HG02610 (cell line): ENCODE measurements around the gene AZIN2.
A peak's percentile ranks its signal among the peaks of the same experiment; 100 is the strongest.
"Not testable (repeated sequence)": the region's sequence is repeated elsewhere in the genome, so short reads cannot be mapped to it uniquely, and the experiment has no call there.

Experiments used
- ATAC-seq: cut with Tn5 transposase; IDR thresholded peaks from one replicate; pipeline ENCODE4 v1.9.1; 2021; ENCODE audit warnings: mild to moderate bottlenecking, moderate library complexity; ENCODE audit not compliant: unreplicated experiment

The AZIN2 gene

GRCh38 chr1:33080885-33081553 is at the start of gene AZIN2:
AZIN2 (plus strand) TSS chr1:33081153; CDS start chr1:33082250, 1,097 bp downstream.
- peak; percentile 97 for ATAC-seq

DNA sequence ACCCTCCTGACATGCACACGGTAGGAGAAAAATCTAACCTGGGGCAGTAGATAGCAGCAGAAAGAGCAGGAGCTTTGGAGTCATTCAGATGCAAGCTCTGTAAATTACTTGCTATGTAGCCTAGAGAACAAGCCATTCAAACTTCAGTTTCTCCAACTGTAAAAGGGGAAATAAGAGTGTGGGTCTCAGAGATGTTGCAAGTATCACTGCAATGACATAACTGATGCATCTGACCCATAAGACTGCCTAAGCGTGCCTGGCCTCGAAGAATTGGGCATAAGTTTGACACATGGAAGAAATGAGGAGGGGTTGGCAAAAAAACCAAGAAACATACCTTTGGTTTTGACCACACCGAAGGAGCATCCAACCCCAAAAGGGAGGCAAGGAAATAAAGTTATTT is 49.4 kb upstream of the AZIN2 start:
- no peak for ATAC-seq

DNA sequence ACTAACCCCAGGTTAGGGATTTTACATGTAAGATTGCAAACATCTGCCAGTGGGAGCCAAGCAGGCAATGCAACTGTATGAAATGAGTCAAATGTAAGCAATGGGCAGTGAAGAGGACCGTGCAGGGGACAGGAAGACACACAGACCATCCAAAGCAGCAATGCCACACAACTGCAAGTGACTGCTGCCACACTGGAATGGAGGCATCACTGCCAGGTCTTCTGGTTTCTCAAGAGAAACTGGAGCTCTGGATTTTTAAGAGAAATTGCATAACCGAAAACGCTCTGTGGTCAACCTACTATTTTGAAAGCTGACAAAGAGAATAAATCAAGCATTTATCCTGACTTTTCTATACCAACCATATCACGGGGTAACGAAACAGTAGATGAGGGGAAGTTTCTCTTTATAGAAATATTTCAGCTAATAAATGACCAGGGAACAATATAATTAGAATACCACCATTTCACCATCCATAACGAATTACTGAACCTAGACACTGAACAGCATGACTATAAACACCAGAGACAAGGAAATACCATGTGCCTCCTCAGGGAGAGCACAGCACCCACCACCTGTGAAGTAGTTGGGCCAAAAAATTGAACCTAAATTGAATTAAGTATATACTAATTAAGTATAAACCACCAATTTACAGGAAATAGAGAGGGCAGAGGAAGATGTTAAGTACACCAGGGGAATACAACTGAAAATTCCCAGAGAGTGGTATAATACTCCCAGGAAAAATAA is 48.7 kb upstream of the AZIN2 start:
- ATAC-seq = no peak

GRCh38 chr1:33036051-33036525 is 44.9 kb upstream of the AZIN2 start:
- no peak for ATAC-seq

- ATAC-seq = peak; percentile 98
These were observed 44.1 kb upstream of the AZIN2 start, which contains the start of gene AK2 for GRCh38 chr1:33036526-33037503. AK2 (minus strand) TSS chr1:33036883; CDS start chr1:33036828, 55 bp downstream.

DNA sequence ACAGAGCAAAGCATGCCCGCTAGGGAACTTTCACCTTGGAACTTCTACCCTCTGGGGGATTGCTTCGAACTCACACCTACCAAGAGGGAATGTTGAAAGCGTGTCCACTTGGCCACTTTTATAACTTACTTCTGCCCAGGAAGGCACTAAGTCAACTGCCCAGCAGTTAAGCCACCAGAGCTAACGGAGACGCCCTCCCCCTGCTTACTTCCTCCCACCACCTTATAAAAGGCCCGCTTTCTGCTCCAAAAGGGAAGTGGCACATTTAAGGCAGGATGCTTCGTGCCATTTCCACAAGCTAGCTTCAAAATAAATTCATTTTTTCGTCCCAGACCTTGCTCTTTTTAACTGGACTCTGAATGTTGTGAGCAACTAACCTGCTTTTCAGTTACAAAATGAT is 41.1 kb upstream of the AZIN2 start:
- ATAC-seq = no peak

- no peak for ATAC-seq
These were observed 39.9 kb upstream of the AZIN2 start for GRCh38 chr1:33041026-33041425.

GRCh38 chr1:33042831-33043230 is 38.1 kb upstream of the AZIN2 start:
- no peak for ATAC-seq

GRCh38 chr1:33043267-33044092 is 37.5 kb upstream of the AZIN2 start:
- ATAC-seq = no peak

DNA sequence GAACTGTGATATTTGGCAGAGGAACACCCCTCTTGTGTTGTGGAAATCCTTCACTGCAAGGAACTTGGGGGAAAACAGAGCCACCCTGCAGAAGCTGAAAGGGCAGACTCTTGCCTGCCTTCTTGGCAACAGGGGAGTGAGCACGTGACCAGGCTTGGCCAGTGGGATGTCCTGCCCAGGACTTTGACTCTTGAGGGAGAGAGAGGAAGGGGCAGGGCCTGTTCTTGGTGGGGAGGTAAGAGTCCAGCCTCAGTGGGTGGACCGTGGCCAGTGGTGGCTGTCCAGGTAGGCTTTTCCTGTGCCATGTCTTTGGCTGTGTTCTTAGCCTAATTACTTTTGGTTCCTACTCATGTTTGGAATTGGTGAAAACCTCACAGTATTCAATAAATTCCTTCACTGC is 35.7 kb upstream of the AZIN2 start:
- ATAC-seq = no peak

- ATAC-seq = no peak
These were observed 35.1 kb upstream of the AZIN2 start for GRCh38 chr1:33045814-33046213.

DNA sequence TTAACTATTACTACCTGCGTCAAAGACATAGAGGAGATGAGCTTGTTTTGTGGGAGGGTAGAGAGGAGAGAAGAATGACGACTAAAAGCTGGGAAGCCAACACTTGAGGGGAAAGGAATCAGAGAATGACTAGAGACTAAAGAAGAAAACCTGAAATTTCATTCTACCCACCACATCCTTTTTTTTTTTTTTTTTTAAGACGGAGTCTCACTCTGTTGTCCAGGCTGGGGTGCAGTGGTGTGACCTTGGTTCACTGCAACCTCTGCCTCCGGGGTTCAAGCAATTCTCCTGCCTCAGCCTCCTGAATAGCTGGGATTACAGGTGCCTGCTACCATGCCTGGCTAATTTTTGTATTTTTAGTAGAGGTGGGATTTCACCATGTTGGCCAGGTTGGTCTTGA is 34.7 kb upstream of the AZIN2 start:
- ATAC-seq = not testable (repeated sequence)

- ATAC-seq = no peak
These were observed 33.7 kb upstream of the AZIN2 start for GRCh38 chr1:33047290-33047689.

- ATAC-seq = no peak
These were observed 33.1 kb upstream of the AZIN2 start for GRCh38 chr1:33047839-33048305.

- no peak for ATAC-seq
These were observed 32.5 kb upstream of the AZIN2 start for GRCh38 chr1:33048426-33048825.

DNA sequence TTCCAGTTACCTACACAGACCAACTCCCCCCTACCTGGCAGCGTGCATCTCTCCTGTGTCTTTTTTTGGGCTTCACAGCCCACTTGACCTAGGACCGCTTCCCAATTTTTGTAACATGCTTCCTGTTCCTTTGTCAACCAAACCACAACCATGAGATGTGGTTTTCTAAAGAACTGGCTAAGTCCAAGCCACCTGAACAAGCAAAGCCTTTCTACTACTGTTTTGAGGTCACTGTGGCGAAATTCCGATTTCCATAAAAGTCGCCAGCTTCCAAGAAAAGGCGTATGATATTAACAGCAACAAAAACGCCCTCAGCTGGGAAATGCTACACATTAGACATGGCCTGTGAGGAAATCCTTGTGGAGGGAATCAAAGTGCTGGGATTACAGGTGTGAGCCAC is 31.6 kb upstream of the AZIN2 start:
- no peak for ATAC-seq

- no peak for ATAC-seq
These were observed 30.5 kb upstream of the AZIN2 start for GRCh38 chr1:33050221-33051076.

DNA sequence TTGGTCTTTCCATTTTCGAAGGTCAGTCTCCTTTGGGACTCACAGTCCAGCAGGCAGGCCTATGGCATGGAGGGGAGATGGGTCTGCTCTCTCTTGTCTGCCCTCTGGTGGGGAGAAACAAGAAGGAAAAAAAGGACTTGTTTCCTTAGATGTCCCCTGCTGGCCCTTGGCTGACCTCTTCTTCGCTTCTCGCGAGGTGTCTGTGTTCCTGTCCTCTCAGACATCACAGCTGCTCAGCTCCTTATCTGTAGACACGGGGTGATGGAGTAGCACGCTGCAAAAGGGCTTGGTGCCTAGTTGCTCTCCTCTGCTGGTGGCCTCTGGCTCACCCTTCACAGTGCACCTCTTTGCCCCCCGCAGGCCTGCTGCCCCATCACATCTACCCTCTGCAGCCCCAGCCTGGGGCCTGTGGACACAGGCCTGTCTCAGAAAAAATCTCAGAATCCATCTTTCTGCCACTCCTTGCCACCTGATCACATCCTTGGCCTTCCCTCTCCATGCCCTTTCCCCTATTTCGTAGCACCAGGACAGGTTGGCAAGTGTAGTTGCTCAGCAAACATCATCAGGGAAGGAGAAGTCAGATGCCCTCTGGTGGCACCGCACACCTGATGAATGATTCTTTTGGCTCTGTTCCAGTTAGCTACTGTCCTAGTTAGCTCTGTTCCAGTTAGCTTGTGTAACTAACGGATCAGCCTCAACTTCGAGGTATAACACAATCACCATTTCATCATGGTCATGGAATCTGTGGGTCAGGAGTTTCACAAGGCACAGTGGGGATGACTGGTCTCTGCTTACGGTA is 25.5 kb upstream of the AZIN2 start:
- ATAC-seq = no peak
